Measurements from ENCODE around the gene PHPT1.
"Not testable (repeated sequence)": the region's sequence is repeated elsewhere in the genome, so short reads cannot be mapped to it uniquely, and the experiment has no call there.

PHPT1 gene

GRCh38 chr9:136867480-136867879 is 18.3 kb downstream of the PHPT1 start:
- Histone ChIP-seq H3K4me1 (ENCODE audit: control insufficient read depth, insufficient read depth, low read length) (peaks cover 17% of the 10 kb centered on the region), H3K4me3 (ENCODE audit: low read length in 2 of 2) (no peak overlapping the region), H3K9me3 (ENCODE audit: control insufficient read depth in 2 of 2, low read length in 2 of 2) (no peaks in the 10 kb centered on the region), H3K36me3 (ENCODE audit: control insufficient read depth in 2 of 2, insufficient read depth in 2 of 2, low read length in 2 of 2) (peaks cover 12 to 15% of the 10 kb centered on the region in 2 donors), H3K27ac (ENCODE audit: low read length) (no peak overlapping the region), H3K9ac (ENCODE audit: low read length in 2 of 2) (no peak overlapping the region), H3K27me3 (ENCODE audit: control insufficient read depth in 1 of 2, insufficient read depth in 2 of 2, low read length in 2 of 2) (no peaks in the 10 kb centered on the region)

DNA sequence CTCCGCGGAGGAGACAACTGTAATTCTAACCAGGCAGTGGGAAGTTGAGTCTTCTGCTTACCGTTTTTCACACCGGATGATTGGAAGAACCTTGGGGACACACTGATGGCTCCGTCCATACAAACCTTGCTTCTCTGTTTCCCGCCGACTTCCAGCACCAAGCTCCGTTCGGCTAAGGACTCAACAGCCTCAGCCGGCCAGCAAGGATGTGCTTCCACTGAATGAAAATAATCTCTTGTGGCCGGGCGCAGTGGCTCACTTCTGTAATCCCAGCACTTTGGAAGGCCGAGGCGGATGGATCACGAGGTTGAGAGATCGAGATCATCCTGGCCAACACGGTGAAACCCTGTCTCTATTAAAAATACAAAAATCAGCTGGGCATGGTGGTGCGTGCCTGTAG is 18.7 kb downstream of the PHPT1 start:
- H3K36me3 ChIP-seq (ENCODE audit: control insufficient read depth in 2 of 2, insufficient read depth in 2 of 2, low read length in 2 of 2) = peaks cover 10% of the 10 kb centered on the region in 2 donors
- no peak overlapping the region for H3K27ac ChIP-seq (ENCODE audit: low read length)
- peaks cover 17% of the 10 kb centered on the region for H3K4me1 ChIP-seq (ENCODE audit: control insufficient read depth, insufficient read depth, low read length)
- H3K4me3 ChIP-seq (ENCODE audit: low read length in 2 of 2) = no peak overlapping the region
- no peak overlapping the region for H3K9ac ChIP-seq (ENCODE audit: low read length in 2 of 2)
- H3K9me3 ChIP-seq (ENCODE audit: control insufficient read depth in 2 of 2, low read length in 2 of 2) = no peaks in the 10 kb centered on the region
- no peaks in the 10 kb centered on the region for H3K27me3 ChIP-seq (ENCODE audit: control insufficient read depth in 1 of 2, insufficient read depth in 2 of 2, low read length in 2 of 2)

GRCh38 chr9:136868644-136869043 is 19.4 kb downstream of the PHPT1 start:
- Histone ChIP-seq H3K9me3 (ENCODE audit: control insufficient read depth in 2 of 2, low read length in 2 of 2) (no peaks in the 10 kb centered on the region), H3K36me3 (ENCODE audit: control insufficient read depth in 2 of 2, insufficient read depth in 2 of 2, low read length in 2 of 2) (peaks cover 3% of the 10 kb centered on the region in 2 donors), H3K9ac (ENCODE audit: low read length in 2 of 2) (no peak overlapping the region), H3K4me3 (ENCODE audit: low read length in 2 of 2) (no peak overlapping the region), H3K27ac (ENCODE audit: low read length) (no peak overlapping the region), H3K4me1 (ENCODE audit: control insufficient read depth, insufficient read depth, low read length) (peaks cover 14% of the 10 kb centered on the region), H3K27me3 (ENCODE audit: control insufficient read depth in 1 of 2, insufficient read depth in 2 of 2, low read length in 2 of 2) (no peaks in the 10 kb centered on the region)

DNA sequence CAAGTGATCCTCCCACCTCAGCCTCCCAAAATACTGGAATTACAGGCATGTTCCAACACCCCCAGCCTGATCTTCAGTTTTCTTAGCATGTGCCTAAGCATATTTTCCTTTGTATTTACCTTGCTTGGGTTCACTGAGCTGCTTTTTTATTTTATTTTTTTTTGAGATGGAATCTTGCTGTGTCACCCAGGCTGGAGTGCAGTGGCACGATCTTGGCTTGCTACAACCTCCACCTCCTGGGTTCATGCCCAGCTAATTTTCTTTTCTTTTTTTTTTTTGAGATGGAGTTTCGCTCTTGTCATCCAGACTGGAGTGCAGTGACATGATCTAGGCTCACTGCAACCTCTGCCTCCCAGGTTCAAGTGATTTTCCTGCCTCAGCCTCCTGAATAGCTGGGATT is 20.4 kb downstream of the PHPT1 start:
- not testable (repeated sequence) for H3K27ac ChIP-seq (ENCODE audit: low read length); H3K27me3 ChIP-seq (ENCODE audit: control insufficient read depth in 1 of 2, insufficient read depth in 2 of 2, low read length in 2 of 2); H3K9me3 ChIP-seq (ENCODE audit: control insufficient read depth in 2 of 2, low read length in 2 of 2); H3K4me3 ChIP-seq (ENCODE audit: low read length in 2 of 2); H3K9ac ChIP-seq (ENCODE audit: low read length in 2 of 2); H3K36me3 ChIP-seq (ENCODE audit: control insufficient read depth in 2 of 2, insufficient read depth in 2 of 2, low read length in 2 of 2); H3K4me1 ChIP-seq (ENCODE audit: control insufficient read depth, insufficient read depth, low read length)

DNA sequence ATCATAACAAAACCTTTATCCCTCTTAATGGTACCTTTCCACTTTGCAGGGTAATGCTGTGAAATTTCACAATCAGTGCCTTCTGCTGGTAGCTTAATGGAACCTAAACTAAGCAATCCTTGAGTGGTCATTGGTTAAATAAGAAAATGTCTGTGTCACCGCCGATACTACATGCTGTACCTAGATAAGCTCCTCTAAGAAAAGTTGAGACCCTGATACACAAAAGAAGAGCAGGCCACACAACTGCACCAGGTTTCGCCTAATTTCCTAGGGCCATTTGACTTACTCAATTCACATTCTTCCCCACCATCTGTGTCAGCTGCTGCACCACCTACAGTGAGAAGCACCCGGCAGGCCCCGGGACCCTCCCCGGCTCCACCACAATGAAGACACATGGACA is 25.9 kb downstream of the PHPT1 start:
- Histone ChIP-seq H3K4me1 (ENCODE audit: control insufficient read depth, insufficient read depth, low read length) (no peaks in the 10 kb centered on the region), H3K9ac (ENCODE audit: low read length in 2 of 2) (no peak overlapping the region), H3K27me3 (ENCODE audit: control insufficient read depth in 1 of 2, insufficient read depth in 2 of 2, low read length in 2 of 2) (no peaks in the 10 kb centered on the region), H3K36me3 (ENCODE audit: control insufficient read depth in 2 of 2, insufficient read depth in 2 of 2, low read length in 2 of 2) (no peaks in the 10 kb centered on the region), H3K27ac (ENCODE audit: low read length) (no peak overlapping the region), H3K9me3 (ENCODE audit: control insufficient read depth in 2 of 2, low read length in 2 of 2) (no peaks in the 10 kb centered on the region), H3K4me3 (ENCODE audit: low read length in 2 of 2) (no peak overlapping the region)

DNA sequence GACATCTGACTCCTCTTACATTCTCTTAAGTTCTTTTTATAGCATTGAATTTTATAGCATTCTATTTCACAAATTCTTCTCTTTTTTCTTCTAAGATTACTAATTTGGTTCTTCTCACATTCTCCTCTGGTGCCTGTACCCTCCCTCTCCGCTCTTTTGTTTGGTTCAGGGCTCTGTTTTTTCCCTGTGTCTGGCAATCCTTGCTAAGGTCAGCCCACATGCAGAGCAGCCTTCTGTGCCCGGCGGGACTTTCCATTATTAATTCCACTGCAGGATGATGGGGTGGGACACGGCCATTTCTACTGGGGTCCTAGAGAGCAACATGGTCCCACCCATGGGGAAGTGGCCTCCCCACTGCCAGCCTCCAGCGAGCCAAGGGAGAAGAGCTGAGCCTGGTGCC is 27.3 kb downstream of the PHPT1 start:
- no peaks in the 10 kb centered on the region for H3K27me3 ChIP-seq (ENCODE audit: control insufficient read depth in 1 of 2, insufficient read depth in 2 of 2, low read length in 2 of 2)
- no peaks in the 10 kb centered on the region for H3K36me3 ChIP-seq (ENCODE audit: control insufficient read depth in 2 of 2, insufficient read depth in 2 of 2, low read length in 2 of 2)
- no peak overlapping the region for H3K9ac ChIP-seq (ENCODE audit: low read length in 2 of 2)
- H3K27ac ChIP-seq (ENCODE audit: low read length) = no peak overlapping the region
- H3K4me1 ChIP-seq (ENCODE audit: control insufficient read depth, insufficient read depth, low read length) = peaks cover 1% of the 10 kb centered on the region
- H3K4me3 ChIP-seq (ENCODE audit: low read length in 2 of 2) = no peak overlapping the region
- H3K9me3 ChIP-seq (ENCODE audit: control insufficient read depth in 2 of 2, low read length in 2 of 2) = no peaks in the 10 kb centered on the region

- H3K27me3 ChIP-seq (ENCODE audit: control insufficient read depth in 1 of 2, insufficient read depth in 2 of 2, low read length in 2 of 2) = no peaks in the 10 kb centered on the region
- no peak overlapping the region for H3K27ac ChIP-seq (ENCODE audit: low read length)
- H3K4me1 ChIP-seq (ENCODE audit: control insufficient read depth, insufficient read depth, low read length) = peaks cover 19% of the 10 kb centered on the region
- no peak overlapping the region for H3K9ac ChIP-seq (ENCODE audit: low read length in 2 of 2)
- no peak overlapping the region for H3K4me3 ChIP-seq (ENCODE audit: low read length in 2 of 2)
- no peaks in the 10 kb centered on the region for H3K9me3 ChIP-seq (ENCODE audit: control insufficient read depth in 2 of 2, low read length in 2 of 2)
- H3K36me3 ChIP-seq (ENCODE audit: control insufficient read depth in 2 of 2, insufficient read depth in 2 of 2, low read length in 2 of 2) = no peaks in the 10 kb centered on the region
Observed at GRCh38 chr9:136880651-136881050, 31.4 kb downstream of the PHPT1 start.

DNA sequence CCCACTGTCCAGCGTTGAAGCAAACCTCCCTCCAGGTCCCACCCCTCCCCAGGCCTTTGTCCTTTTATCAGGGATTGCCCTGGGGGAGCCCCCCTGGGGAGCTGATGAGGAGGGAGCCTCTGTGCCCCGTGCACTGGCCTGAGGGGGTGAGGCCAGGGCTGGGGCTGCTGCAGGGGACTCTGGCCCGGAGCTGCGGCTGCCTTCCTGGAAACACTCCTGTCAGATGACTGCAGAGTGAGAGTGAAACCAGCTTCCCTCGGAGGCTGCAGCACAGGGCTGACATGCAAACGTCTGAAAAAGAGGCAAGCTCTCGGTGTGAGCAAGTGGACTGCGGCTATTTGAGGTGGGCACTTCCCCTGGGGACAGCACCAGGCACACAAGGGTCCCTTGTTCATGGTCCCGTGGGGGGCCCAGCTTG is 32.5 kb downstream of the PHPT1 start:
- peaks cover 24% of the 10 kb centered on the region for H3K4me1 ChIP-seq (ENCODE audit: control insufficient read depth, insufficient read depth, low read length)
- peak overlapping the region in 1 of 2 donors; percentile 36 for H3K9ac ChIP-seq (ENCODE audit: low read length in 2 of 2)
- H3K4me3 ChIP-seq (ENCODE audit: low read length in 2 of 2) = peak overlapping the region in 1 of 2 donors; percentile 44
- H3K27ac ChIP-seq (ENCODE audit: low read length) = peak overlapping the region; percentile 18
- H3K27me3 ChIP-seq (ENCODE audit: control insufficient read depth in 1 of 2, insufficient read depth in 2 of 2, low read length in 2 of 2) = no peaks in the 10 kb centered on the region
- no peaks in the 10 kb centered on the region for H3K36me3 ChIP-seq (ENCODE audit: control insufficient read depth in 2 of 2, insufficient read depth in 2 of 2, low read length in 2 of 2)
- H3K9me3 ChIP-seq (ENCODE audit: control insufficient read depth in 2 of 2, low read length in 2 of 2) = no peaks in the 10 kb centered on the region

DNA sequence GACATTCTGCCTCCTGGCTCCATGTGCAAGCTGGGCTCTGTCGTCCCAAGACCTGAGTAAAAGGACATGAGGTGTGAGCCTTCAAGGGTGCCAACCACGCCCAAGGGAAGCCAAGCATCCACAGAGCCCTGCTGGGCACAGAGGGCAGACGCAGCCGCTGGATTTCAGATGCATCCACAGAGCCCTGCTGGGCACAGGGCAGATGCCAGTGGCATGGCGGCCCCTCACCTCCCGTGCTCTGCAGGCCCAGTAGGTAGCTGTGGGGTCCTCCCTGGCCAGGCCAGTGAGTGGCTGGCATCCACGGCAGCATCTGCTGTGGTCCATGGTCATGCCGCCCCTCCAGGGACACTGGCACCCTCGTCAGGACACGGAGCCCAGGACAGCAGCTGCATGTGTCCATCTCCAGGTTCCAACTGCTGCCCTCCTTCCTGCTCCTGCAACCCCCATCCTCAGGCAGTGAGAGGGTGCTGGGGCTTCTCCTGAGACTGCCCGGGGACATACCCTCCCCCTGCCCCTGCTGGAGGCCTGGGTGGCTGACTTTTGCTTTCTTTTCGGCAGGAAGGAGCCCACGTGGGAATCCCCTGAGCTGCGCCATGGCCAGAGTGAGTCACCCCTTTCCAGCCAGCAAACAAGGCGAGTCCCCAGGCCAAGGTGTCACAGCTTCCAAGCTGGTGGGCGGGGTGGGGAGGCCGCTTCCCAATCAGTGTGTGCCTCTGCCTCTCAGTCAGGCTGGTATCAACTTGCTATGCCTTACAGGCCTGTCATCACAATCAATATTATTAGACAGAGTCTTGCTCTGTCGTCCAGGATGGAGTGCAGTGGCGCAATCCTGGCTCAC is 33.1 kb downstream of the PHPT1 start:
- Histone ChIP-seq H3K9ac (ENCODE audit: low read length in 2 of 2) (peak overlapping the region in 1 of 2 donors; percentile 36), H3K4me3 (ENCODE audit: low read length in 2 of 2) (peak overlapping the region in 1 of 2 donors; percentile 44), H3K27ac (ENCODE audit: low read length) (peak overlapping the region; percentile 18), H3K27me3 (ENCODE audit: control insufficient read depth in 1 of 2, insufficient read depth in 2 of 2, low read length in 2 of 2) (no peaks in the 10 kb centered on the region), H3K4me1 (ENCODE audit: control insufficient read depth, insufficient read depth, low read length) (peaks cover 30% of the 10 kb centered on the region), H3K9me3 (ENCODE audit: control insufficient read depth in 2 of 2, low read length in 2 of 2) (no peaks in the 10 kb centered on the region), H3K36me3 (ENCODE audit: control insufficient read depth in 2 of 2, insufficient read depth in 2 of 2, low read length in 2 of 2) (no peaks in the 10 kb centered on the region)

DNA sequence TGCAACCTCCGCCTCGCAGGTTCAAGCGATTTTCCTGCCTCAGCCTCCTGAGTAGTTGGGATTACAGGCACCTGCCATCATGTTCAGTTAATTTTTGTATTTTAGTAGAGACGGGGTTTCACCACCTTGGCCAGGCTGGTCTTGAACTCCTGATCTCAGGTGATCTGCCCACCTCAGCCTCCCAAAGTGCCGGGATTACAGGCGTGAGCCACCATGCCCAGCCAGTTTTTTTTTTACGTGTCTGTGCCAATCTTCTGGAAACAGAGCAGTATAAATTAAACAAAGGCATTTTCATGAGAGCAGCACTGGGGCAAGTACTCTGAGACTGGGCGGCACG is 33.7 kb downstream of the PHPT1 start:
- H3K27ac ChIP-seq (ENCODE audit: low read length); H3K4me3 ChIP-seq (ENCODE audit: low read length in 2 of 2); H3K9me3 ChIP-seq (ENCODE audit: control insufficient read depth in 2 of 2, low read length in 2 of 2); H3K36me3 ChIP-seq (ENCODE audit: control insufficient read depth in 2 of 2, insufficient read depth in 2 of 2, low read length in 2 of 2); H3K27me3 ChIP-seq (ENCODE audit: control insufficient read depth in 1 of 2, insufficient read depth in 2 of 2, low read length in 2 of 2); H3K9ac ChIP-seq (ENCODE audit: low read length in 2 of 2): not testable (repeated sequence)
- H3K4me1 ChIP-seq (ENCODE audit: control insufficient read depth, insufficient read depth, low read length) = peaks cover 31% of the 10 kb centered on the region

DNA sequence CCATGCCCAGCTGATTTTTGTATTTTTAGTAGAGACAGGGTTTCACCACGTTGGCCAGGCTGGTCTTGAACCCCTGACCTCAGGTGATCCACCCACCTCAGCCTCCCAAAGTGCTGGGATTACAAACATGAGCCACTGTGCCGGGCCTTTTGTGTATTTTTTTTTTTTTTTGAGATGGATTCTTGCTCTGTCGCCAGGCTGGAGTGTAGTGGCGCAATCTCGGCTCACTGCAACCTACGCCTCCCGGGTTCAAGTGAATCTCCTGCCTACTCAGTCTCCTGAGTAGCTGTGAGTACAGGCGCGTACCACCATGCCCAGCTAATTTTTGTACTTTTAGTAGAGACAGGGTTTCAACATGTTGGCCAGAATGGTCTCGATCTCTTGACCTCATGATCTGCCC is 34.5 kb downstream of the PHPT1 start:
- not testable (repeated sequence) for H3K27ac ChIP-seq (ENCODE audit: low read length); H3K9ac ChIP-seq (ENCODE audit: low read length in 2 of 2); H3K9me3 ChIP-seq (ENCODE audit: control insufficient read depth in 2 of 2, low read length in 2 of 2); H3K27me3 ChIP-seq (ENCODE audit: control insufficient read depth in 1 of 2, insufficient read depth in 2 of 2, low read length in 2 of 2); H3K36me3 ChIP-seq (ENCODE audit: control insufficient read depth in 2 of 2, insufficient read depth in 2 of 2, low read length in 2 of 2); H3K4me3 ChIP-seq (ENCODE audit: low read length in 2 of 2)
- peaks cover 34% of the 10 kb centered on the region for H3K4me1 ChIP-seq (ENCODE audit: control insufficient read depth, insufficient read depth, low read length)

All from stomach smooth muscle (tissue), 2 donors.